HG02571 (cell line): Measurements from ENCODE around the gene GRIN2D.

Experiments
- ATAC-seq: cut with Tn5 transposase; IDR thresholded peaks from one replicate; pipeline ENCODE4 v1.9.1; 2021; ENCODE audit warnings: mild to moderate bottlenecking, moderate library complexity; ENCODE audit not compliant: unreplicated experiment

GRIN2D gene

DNA sequence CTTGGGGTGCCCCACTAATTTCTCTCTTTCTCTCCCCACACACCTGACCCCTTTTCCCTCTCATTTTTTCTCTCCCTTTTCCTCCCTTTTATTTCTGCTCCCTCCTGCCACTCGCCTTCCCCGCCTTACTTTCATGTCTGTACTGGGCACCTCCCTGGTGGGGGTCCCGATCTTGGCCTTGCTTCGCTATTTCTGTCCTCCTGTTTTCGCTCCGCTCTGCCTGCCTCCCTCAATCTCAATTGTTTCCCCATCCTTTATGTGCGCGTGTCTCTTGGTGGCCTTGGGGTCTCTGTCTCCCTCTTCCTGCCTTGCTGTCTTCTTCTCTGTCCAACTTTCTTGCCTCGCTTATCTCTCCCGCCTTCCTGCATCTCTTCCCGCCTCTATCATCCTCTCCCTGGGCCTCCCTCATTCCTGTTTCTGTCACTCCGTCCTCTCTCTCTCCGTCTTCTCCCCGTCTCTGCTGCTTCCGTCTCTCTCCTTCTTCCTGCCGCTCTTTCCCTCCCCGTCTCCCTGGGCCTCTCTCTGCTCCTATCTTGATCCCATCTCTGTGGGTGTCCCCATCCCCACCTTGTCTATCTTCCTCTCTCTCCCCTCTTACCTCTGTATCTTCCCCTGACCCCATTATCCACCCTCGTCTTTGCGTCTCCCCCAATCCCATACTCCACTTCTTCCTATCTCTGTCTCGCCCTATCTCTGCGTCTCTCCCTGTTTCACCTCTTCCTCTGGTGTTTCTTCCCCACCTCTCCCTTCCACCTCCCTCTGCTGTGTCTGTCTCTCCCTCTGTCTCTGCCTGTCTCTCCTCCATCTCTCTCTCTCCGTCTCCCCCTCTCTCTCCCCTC lies 4.0 kb downstream of the GRIN2D start:
- ATAC-seq = no peak

DNA sequence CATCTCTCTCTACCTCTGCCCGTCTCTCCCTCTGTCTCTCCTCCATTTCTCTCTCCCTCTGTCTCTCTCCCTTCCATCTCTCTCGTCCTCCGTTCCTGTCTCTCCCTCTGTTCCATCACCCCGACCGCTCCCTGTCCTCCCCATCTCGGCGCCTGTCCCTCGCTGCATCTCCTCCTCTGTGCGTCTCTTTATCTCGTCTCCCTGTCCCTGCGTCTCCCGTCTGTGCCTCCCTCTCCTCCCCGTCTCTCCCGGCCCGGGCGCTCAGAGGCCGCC lies 4.6 kb downstream of the GRIN2D start:
- no peak for ATAC-seq

DNA sequence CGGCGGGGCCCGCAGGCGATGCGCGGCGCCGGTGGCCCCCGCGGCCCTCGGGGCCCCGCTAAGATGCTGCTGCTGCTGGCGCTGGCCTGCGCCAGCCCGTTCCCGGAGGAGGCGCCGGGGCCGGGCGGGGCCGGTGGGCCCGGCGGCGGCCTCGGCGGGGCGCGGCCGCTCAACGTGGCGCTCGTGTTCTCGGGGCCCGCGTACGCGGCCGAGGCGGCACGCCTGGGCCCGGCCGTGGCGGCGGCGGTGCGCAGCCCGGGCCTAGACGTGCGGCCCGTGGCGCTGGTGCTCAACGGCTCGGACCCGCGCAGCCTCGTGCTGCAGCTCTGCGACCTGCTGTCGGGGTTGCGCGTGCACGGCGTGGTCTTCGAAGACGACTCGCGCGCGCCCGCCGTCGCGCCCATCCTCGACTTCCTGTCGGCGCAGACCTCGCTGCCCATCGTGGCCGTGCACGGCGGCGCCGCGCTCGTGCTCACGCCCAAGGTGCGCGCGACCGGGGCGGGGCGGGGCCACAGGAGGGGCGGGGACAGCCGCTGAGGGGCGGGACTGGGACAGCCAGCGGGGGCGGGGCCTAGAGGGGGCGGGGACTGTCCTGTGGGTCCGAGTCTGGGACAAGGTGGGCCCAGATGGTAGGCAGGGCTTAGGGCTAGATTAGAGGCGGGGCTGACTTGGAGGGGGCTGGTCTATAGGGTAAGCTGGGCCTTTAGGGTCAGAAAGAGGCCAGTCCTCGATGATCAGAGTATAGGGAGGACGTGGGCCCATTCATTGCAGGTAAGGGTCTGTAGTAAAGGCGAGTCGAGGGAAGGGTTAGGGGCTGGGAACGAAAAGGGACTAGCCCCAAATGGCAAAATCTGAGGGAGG lies 5.1 kb downstream of the GRIN2D start:
- peak; percentile 41 for ATAC-seq

DNA sequence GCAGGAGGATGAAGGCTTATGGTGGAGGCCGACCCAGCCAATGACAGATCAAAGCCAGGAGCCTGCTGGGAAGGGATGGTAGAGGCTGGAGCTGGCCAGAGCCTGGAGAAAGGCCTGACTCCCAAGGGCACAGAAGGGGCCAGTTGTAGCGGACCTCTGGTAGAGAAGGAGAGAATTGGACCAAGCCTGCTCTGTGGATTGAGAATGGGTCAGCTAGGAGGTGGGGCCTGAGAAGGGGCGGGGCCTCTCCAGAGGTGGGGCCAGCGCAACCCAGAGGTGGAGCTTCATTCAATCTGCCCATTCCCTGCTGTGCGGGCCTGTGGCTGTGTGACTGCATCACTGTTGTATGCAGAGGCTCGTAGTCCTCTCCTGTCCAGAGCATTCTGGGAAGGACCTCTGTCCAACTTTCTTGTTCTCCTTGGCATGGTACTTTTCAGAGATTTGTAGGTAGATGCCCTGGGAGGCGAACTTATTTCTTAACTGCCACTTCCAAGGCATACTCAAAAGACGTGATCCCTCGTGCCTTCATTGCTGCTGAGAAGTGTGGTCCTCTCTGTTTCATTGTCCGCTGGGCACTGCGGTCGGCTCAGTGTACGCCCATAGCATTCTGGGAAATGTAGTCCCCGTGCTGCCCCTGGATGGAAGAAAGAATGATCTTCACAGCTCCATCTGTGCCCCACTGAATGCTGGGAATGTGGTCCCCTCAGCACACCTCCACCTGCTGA lies 6.7 kb downstream of the GRIN2D start:
- no peak for ATAC-seq

DNA sequence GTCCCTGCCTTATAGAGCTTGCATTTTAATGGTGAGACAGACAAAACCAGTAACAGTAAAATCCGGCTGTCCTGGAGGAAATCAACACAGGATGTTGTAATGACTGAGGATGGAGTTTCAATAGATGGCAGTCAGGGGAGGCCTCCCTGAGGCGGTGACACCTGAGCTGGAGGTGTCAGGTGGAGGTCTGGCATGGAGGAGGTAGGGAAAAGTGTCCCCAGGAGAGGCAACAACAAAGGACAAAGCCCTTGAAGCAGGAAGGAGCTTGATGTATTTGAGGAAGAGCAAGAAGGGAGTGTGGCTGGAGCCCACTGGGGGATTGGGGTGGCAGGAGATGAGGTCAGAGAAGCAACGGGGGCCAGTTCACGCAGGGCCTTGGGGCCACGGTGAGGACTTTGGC lies 7.8 kb downstream of the GRIN2D start:
- no peak for ATAC-seq

DNA sequence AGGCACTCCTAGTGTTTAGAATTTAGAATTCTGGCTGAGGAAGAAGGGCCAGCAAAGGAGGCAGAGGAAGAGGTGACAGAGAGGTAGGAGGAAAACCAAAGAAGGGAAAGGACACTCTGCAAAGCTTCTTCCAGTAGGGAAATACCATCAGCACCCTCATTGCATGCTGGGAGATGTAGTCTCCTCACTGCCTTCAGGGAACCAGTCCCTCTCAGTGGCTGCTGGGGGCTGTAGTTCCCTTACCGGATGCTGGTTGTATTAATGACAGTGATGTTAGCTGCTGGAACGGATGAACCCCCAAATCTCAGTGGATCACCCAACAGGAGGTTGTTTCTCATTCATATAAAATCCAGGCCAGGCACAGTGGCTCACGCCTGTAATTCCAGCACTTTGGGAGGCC lies 10.1 kb downstream of the GRIN2D start:
- no peak for ATAC-seq

DNA sequence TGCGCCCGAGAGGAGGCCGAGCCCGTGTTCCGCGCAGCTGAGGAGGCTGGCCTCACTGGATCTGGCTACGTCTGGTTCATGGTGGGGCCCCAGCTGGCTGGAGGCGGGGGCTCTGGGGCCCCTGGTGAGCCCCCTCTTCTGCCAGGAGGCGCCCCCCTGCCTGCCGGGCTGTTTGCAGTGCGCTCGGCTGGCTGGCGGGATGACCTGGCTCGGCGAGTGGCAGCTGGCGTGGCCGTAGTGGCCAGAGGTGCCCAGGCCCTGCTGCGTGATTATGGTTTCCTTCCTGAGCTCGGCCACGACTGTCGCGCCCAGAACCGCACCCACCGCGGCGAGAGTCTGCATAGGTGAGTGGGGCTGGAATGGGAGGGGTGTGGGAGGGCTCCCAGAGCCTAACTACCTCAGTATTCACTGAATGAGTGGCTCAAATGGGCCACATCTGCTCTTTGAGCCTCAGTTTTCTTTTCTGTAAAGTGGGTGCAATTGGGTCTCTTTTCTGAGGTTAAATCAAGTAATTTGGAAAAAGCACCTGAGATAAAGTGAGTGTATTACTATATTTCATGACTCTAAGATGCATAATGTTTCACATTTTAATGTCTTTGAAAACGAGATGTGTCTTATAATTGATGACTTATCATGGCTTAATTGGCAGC lies 11.7 kb downstream of the GRIN2D start:
- no peak for ATAC-seq

DNA sequence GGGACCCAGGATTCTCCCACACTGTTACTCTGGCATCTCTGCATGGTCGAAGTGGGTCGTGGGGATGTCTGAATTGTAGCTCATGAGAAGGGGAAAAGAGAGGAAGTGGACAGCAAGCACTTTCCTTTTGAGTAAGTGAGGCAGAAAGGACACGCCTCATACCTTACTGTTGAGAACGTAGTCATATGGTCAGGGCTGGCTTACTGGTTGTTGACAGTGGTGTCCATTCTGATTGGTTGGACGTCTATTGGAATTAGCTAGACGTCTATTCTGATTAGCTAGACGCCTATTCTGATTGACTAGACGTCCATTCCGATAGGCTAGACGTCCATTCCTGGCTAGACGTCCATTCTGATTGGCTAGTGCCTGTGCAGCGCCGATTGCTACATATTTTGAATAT lies 12.4 kb downstream of the GRIN2D start:
- ATAC-seq = no peak

DNA sequence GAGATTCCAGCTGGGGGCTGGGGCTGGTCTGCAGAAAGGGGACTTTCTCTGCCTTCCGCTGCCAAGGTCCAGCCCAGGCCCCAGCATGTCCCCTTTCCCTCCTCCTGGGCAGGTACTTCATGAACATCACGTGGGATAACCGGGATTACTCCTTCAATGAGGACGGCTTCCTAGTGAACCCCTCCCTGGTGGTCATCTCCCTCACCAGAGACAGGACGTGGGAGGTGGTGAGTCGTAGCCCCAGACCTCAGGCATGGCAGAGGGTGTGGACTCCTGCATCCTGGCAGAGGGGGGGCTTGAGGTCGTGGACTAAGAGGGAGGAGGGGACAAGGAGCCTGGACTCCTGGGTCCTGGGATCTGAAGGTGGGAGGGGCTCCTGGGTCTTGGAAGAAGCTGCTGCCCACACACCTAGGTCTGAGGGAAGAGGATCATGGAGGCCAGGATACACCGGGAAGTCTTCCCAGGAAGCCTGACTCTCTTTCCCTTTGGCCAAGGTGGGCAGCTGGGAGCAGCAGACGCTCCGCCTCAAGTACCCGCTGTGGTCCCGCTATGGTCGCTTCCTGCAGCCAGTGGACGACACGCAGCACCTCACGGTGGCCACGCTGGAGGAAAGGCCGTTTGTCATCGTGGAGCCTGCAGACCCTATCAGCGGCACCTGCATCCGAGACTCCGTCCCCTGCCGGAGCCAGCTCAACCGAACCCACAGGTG lies 20.6 kb downstream of the GRIN2D start:
- ATAC-seq = no peak

DNA sequence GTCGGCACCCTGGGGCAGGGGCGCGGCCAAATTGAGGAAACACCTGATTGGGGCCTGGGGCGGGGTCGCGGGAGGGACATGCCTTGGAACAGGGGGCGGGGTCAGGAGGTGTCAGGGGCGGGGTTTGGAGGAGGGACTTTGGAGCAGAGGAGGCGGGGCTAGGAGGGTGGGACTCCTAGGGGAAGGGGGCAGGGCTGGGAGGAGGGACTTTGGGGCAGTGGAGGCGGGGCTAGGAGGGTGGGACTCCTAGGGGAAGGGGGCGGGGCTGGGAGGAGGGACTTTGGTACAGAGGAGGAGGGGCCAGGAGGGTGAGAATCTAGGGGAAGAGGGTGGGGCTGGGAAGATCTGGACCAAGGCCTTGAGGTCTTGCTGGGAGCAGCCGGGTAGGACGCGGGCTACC lies 21.9 kb downstream of the GRIN2D start:
- ATAC-seq = no peak

DNA sequence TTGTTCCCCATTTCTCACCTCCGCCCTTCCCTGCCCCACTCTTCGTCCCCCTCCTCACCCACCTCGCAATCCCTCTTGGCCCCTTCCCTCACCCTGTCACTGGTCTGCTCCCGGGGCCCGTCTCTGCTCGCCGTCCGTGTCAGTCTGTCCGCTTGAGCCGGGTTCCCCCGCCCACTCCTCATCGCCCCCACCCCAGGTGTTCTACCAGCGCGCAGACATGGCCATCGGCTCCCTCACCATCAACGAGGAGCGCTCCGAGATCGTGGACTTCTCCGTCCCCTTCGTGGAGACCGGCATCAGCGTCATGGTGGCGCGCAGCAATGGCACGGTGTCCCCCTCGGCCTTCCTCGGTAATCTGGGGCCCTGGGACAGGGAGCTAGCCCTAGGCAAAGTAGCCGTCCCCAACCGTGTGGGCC lies 22.3 kb downstream of the GRIN2D start:
- no peak for ATAC-seq

DNA sequence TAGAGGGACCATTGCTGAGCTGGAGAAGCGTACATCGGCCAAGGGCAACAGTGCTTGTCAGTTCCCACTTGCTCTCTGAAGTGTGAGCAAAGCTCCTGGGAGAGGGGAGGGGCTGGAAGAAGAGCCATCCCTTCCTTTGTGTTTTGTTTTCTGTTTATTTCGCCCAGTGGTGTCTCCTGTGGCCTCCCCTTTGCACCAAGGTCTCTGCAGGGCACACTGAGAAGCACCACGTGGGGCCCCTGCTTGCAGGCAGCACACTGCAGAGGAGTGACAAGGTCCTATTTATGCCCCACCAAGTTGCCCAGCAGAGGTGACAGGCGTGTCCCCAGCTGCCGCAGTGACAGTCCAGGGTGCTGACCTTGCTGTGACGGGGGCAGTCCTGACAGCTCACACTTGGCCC lies 24.0 kb downstream of the GRIN2D start:
- no peak for ATAC-seq

DNA sequence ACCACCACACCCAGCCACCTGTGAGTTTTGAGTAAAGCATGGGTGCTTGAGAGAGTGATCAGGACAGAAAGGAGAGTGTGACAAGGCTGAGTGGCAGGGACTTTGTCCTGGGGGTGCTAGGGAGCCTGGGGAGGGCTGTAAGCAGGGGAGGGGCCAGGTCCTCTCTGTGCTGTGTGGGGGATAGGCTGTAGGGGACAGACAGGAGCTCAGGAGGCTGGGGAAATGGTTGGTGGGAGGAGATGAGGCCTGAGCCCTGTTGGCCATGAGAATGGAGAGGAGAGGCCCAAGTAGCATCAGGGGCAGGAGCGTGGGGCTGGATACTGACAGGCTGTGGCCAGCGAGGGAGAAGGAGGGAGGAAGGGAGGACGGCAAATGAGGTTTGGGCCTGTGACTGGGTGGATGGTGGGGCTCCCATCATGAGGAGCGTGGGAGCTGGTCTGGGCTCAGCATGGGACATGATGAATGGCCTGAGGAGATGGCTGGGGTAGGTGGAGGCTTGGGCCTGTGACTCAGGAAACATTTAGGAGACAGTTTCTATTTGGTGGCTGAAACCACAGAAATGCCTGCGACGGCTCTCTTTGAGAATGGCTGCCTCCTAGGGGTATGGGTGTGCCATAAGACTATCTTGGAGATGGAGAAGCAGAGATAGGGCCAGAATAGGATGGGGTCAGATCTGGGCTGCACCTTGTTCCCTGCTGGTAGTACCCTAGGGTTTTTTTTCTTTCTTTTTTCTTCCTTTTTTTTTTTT lies 25.0 kb downstream of the GRIN2D start:
- no peak for ATAC-seq

DNA sequence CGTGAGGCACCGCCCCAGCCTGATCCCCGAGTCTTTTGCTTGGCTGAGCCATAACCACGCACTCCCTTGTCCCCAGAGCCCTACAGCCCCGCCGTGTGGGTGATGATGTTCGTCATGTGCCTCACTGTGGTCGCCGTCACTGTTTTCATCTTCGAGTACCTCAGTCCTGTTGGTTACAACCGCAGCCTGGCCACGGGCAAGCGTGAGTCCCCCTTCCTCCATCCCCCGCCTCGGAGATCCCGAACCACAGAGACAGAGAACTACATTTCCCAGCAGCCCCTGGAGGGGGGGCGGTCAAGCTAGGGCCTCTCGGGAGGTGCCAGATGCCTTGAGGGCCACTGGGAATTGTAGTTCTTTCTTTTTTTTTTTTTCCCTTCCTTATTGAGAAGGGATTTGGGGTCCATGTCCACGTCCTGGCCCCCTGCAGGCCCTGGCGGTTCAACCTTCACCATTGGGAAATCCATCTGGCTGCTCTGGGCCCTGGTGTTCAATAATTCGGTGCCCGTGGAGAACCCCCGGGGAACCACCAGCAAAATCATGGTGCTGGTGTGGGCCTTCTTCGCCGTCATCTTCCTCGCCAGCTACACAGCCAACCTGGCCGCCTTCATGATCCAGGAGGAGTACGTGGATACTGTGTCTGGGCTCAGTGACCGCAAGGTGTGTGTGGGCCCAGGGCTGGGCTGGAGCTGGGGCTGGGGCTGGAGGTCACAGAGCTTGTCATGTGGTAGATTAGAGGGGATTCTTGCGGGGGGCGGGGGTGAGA lies 25.9 kb downstream of the GRIN2D start:
- peak; percentile 77 for ATAC-seq

DNA sequence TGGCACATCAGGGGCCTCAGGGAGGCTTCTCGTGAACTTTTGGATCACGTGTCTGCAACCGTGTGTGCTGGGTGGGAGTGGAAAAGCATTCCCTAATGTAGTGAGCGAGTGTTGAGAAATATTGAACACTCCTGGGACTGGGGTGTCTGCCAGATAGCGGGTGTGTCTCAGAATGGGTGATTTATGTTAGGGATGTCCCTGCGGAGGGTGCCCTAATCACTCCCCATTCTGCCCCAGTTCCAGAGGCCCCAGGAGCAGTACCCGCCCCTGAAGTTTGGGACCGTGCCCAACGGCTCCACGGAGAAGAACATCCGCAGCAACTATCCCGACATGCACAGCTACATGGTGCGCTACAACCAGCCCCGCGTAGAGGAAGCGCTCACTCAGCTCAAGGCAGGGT lies 28.1 kb downstream of the GRIN2D start:
- ATAC-seq = no peak

DNA sequence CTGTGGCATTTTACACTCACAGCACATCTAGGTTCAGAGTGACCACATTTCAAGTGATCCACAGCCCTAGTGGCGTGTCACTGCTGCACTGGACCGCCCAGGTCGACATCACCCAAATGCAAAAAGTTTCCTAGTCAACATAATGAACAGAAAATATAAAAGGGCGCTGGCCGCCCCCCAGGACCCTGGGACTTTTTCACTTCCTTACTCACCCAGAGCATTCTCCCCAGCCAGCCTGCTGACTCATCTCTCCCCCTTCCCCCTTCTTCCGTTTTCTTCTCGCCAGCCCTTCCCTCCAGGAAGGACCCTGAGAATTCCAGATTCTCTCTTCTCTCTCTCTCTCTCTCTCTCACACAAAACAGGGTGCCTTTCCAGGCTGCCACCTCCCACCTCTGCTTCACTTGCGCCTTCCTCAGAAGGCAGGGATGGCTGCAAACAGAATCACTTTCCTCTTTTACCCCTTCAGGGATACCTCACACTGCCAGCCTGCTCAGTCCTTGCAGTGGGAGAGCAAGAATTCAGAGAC lies 31.3 kb downstream of the GRIN2D start:
- ATAC-seq = no peak

DNA sequence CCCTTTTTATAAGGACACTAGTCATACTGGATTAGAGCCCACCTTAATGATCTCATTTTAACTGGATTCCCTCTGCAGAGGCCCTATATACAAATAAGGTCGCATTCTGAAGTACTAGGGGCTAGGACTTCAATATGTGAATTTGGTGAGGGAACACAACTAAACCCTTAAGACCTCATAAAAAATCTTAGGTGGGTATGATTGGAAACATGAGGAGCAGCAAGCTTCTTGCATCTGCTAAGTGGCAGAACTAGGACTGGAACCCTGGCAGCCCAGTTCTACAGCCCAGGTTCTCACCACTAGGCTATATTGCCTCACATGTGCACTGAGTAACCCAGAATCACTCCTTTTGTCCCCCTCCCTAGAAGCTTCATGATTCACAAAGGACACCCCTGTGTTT lies 35.2 kb downstream of the GRIN2D start:
- no peak for ATAC-seq

DNA sequence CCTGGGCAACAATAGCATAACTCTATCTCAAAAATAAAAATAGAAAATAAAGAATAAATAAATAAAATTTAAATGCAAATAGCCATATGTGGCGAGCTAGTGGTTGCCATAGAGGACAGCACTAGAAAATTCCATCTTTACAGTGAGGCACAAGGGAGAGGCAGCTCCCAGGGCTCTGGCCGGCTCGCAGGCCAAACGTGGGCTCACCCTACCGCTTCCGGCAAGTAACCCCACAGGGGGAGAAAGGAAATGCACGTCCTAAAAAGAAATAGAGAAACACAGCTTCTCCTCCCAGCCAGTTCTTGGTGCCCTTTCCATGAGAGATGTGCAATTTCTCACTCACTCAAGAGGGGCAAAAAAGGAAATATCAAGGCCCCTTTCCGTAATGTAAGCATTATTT lies 39.9 kb downstream of the GRIN2D start:
- ATAC-seq = no peak

DNA sequence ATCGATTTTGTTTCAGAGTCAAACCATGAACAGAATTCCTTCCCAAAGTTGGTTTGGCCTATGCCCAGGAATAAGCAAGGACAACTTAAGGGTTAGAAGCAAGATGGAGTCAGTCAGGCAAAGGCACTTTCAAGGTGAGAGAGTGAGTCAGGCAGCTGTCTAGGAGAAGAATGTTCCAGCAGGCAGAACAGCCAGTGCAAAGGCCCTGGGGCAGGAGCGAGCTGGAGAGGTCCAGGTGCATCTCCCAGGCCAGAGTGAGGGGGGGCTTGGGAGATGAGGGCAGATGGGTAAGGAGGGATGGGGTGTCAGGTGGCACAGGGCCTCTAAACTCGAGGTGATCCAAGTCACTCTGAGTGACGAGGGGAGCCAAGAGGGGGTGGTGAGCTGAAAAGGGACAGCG lies 43.1 kb downstream of the GRIN2D start:
- no peak for ATAC-seq
